Left ventricle myocardium inferior (tissue), 1 donor: Measurements from ENCODE around the gene SHANK2. TPM values are rescaled to one million over a fixed set of nuclear protein-coding genes. Genes with fewer than 3 reads are reported as not detected.

Experiments used
- DNase-seq: peaks from one replicate; pipeline ENCODE4 v3.0.0-alpha.2; 2020
- H3K27ac ChIP-seq: fragments of 200-600 bp; replicated peaks from 2 replicates; pipeline ENCODE4 v1.8.0; 2021
- H3K27me3 ChIP-seq: fragments of 200-600 bp; 2 replicates; pipeline ENCODE4 v1.8.0; 2021; ENCODE audit warnings: low read depth
- H3K36me3 ChIP-seq: fragments of 200-600 bp; 2 replicates; pipeline ENCODE4 v1.8.0; 2021
- H3K4me1 ChIP-seq: fragments of 200-600 bp; 2 replicates; pipeline ENCODE4 v1.8.0; 2021
- H3K4me3 ChIP-seq: fragments of 200-600 bp; 2 replicates; pipeline ENCODE4 v1.8.0; 2021; ENCODE audit warnings: mild to moderate bottlenecking, moderate library complexity
- H3K9me3 ChIP-seq: fragments of 200-600 bp; replicated peaks from 2 replicates; pipeline ENCODE4 v1.8.0; 2021
- CTCF ChIP-seq: fragments of 200-600 bp; IDR thresholded peaks from 2 replicates; pipeline ENCODE4 v1.8.0; 2021; ENCODE audit warnings: antibody characterized with exemption, mild to moderate bottlenecking, borderline replicate concordance
- intact Hi-C: fragments of 100-400 bp; cut with micrococcal nuclease; formaldehyde crosslinking; loops from one replicate; pipeline ENCODE4 v1.11.0; 2022
- total RNA-seq: library from RNA; stranded (reverse); fragmentation: NEBNext Ultra II Directional; extraction: Animal tissue kit (Norgen Biotek cat#: 25700); gene quantifications from one replicate; pipeline ENCODE4 v1.2.1, GENCODE V29; 2021
- donor health status: DM: no; HTN: yes; CAD: no; lungs with severe emphysema.

The SHANK2 gene
- total RNA-seq, 1 donor from 2014 or later: 0.27 TPM

GRCh38 chr11:71250523-71251150 lies 1.7 kb downstream of the SHANK2 start:
- Histone ChIP-seq H3K4me3 (no peak overlapping the region), H3K4me1 (peaks cover 37% of the 10 kb centered on the region), H3K9me3 (no peaks in the 10 kb centered on the region), H3K36me3 (no peaks in the 10 kb centered on the region), H3K27ac (no peak overlapping the region), H3K27me3 (peaks cover 100% of the 10 kb centered on the region)
- TF ChIP-seq CTCF: no peak
- intact Hi-C loops: no loop called here
- DNase-seq: no peak

GRCh38 chr11:71249301-71249700 lies 3.1 kb downstream of the SHANK2 start:
- intact Hi-C loops: no loop called here
- no peak overlapping the region for H3K27ac ChIP-seq
- peaks cover 37% of the 10 kb centered on the region for H3K4me1 ChIP-seq
- H3K27me3 ChIP-seq: peaks cover 100% of the 10 kb centered on the region
- no peak overlapping the region for H3K4me3 ChIP-seq
- no peaks in the 10 kb centered on the region for H3K9me3 ChIP-seq
- DNase-seq: no peak
- H3K36me3 ChIP-seq: no peaks in the 10 kb centered on the region
- no peak for TF ChIP-seq CTCF

DNA sequence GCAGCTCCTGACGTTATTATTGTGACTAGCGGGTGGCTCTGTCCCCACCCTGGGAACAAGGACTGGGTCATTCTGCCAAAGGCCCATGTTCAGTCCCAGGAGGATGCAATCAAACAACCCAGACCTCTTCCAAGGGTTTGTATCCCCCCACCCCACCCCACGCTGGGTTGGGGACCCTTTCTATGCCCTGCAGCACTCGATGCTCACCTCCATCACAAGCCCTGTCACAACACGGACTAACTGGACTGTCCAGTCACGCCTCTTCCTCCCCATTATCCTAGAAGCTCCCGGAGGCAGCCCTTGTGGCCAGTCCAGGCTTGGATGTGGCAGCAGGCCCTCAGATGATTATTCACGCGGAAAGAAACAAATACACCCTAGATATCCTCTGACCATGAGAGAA lies 3.7 kb downstream of the SHANK2 start:
- H3K4me3 ChIP-seq: no peak overlapping the region
- peaks cover 100% of the 10 kb centered on the region for H3K27me3 ChIP-seq
- intact Hi-C loops: no loop called here
- no peak overlapping the region for H3K27ac ChIP-seq
- TF ChIP-seq CTCF: no peak
- no peaks in the 10 kb centered on the region for H3K9me3 ChIP-seq
- H3K4me1 ChIP-seq: peaks cover 37% of the 10 kb centered on the region
- DNase-seq: no peak
- no peaks in the 10 kb centered on the region for H3K36me3 ChIP-seq

DNA sequence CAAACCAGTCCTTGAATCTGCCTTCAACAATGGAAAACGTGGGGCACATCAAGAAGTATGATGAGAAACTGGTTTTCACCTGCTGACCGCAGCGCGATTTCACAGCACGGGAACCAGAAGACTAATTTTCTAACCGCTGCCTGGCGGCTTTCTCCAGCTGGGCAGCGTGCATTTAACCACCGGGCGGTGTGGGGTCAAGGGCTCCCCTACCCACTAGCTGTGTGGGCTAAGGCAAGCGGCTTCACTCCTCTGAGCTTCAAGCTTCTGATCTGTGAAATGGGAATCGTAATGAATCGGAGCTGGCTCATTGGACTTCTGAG lies 4.2 kb downstream of the SHANK2 start:
- no peak for TF ChIP-seq CTCF
- intact Hi-C loops: no loop called here
- Histone ChIP-seq H3K27ac (no peak overlapping the region), H3K4me3 (no peak overlapping the region), H3K36me3 (no peaks in the 10 kb centered on the region), H3K27me3 (peaks cover 100% of the 10 kb centered on the region), H3K4me1 (peaks cover 37% of the 10 kb centered on the region), H3K9me3 (no peaks in the 10 kb centered on the region)
- DNase-seq: no peak

DNA sequence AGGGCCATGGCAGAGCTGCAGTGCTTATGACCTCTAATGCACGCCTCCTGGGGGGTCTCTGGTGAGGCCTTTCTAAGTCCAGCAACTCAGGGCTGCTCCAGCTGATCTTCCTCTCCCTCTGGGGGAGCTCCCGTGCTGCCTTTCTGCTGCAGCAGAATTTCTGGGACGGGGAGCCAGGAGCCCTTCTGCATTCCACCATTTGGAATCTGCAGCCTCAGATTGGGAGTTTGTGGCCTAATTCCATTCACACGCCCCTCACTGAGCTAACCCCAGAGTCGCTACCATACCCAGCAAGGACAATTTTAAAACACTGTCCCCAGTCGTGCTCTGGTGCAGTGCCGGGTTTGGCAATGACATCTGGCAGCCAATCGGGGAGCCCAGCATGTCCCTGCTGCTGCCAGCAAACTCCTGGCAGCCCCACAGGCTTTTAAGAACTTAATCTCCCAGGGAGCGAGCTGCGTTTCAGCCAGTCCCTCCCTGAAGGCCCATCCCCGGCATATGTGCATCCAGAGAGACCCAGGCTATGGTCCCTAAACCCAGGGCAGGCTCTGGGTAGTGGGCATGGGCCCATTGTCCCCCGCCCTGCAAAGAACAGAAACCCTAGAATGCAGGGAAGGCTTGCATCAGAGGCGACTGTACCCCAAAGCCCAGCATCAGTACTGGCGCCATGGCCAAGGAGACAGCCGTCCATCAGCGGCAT lies 4.7 kb downstream of the SHANK2 start:
- Histone ChIP-seq H3K27me3 (peaks cover 100% of the 10 kb centered on the region), H3K4me1 (peaks cover 33% of the 10 kb centered on the region), H3K9me3 (no peaks in the 10 kb centered on the region), H3K36me3 (no peaks in the 10 kb centered on the region), H3K4me3 (no peak overlapping the region), H3K27ac (no peak overlapping the region)
- intact Hi-C loops: no loop called here
- TF ChIP-seq CTCF: no peak
- peak; percentile 53 for DNase-seq
